Subcutaneous adipose tissue (tissue), 4 donors: Measurements from ENCODE around the gene KIF26B. TPM values are rescaled to one million over a fixed set of nuclear protein-coding genes. Genes with fewer than 3 reads are reported as not detected.

Experiments used
- total RNA-seq, 4 donors: library from RNA; depleted of rRNA; stranded (reverse); fragments of >200 nt; gene quantifications; one replicate each; pipeline ENCODE4 v1.1.0, GENCODE V29; 2016
- TF ChIP-seq, protein P1 (sequence below): fragments of 450-650 bp; IDR thresholded peaks from one replicate; pipeline ENCODE4 v1.5.1; 2016; ENCODE audit warnings: low read depth, mild to moderate bottlenecking, control low read depth, antibody characterized with exemption, moderate library complexity

Gene KIF26B
- total RNA-seq, 4 donors from 2014 or later, result under 0.01 to 0.16 (median under 0.01) TPM

DNA sequence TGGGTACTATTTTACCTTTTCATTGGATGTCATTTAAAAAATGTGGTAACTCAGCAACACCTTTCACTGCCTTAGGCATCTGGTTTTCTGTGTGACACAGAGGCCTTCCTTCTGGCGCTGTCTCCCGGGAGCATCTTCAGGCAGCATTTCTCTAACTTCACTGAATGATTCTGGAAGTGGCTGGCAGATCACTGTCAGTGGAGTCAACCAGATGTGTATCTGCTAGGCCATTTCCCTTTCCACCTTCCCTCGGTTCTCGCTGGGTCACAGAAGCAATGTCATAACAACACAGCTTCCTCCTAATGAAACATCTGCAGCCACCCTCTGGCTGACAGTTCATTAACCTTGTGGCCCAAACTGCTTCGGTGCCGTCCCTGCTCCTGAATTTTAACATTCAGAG is 137.8 kb downstream of the KIF26B start:
- TF ChIP-seq, protein P1, sequence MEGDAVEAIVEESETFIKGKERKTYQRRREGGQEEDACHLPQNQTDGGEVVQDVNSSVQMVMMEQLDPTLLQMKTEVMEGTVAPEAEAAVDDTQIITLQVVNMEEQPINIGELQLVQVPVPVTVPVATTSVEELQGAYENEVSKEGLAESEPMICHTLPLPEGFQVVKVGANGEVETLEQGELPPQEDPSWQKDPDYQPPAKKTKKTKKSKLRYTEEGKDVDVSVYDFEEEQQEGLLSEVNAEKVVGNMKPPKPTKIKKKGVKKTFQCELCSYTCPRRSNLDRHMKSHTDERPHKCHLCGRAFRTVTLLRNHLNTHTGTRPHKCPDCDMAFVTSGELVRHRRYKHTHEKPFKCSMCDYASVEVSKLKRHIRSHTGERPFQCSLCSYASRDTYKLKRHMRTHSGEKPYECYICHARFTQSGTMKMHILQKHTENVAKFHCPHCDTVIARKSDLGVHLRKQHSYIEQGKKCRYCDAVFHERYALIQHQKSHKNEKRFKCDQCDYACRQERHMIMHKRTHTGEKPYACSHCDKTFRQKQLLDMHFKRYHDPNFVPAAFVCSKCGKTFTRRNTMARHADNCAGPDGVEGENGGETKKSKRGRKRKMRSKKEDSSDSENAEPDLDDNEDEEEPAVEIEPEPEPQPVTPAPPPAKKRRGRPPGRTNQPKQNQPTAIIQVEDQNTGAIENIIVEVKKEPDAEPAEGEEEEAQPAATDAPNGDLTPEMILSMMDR, result no peak

DNA sequence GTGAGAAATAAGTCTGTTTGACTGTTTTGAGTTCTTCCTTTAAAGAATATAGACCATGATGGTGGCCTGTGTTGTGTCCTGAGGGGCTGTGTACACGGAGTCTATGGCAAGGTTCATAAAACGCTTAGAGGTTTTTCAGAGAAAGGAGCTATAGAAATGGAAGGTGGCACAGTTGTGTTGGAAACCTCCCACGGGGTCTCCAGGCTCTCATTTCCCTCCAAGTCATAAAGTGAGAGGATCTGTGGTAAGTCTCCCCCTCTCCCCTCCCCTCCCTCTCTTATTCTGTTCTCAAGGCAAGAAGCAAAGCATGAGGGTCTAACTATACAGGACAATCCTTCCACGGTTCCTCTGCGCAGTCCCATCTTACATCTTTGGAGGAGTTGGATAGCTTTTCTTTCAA is 139.2 kb downstream of the KIF26B start:
- TF ChIP-seq, protein P1, result no peak

DNA sequence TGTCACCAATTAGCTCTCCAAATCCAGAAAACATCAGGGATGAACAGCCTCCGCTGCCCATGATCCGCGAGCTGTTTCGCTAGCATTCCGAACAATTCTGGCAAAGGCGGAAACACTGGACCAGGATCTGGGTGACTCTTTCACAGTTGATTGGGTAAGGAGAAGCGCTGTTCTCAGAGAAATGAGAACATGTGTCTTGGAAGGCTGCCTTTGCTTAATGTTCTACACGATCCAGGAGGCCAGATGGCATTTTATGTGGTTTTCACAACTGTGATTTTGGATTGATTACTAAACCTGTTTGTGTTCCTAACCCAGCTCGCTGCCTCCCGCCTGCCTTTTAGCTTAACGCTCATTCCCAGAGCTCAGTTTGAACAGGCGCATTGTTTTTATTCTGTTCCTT is 144.0 kb downstream of the KIF26B start:
- TF ChIP-seq, protein P1, result no peak

DNA sequence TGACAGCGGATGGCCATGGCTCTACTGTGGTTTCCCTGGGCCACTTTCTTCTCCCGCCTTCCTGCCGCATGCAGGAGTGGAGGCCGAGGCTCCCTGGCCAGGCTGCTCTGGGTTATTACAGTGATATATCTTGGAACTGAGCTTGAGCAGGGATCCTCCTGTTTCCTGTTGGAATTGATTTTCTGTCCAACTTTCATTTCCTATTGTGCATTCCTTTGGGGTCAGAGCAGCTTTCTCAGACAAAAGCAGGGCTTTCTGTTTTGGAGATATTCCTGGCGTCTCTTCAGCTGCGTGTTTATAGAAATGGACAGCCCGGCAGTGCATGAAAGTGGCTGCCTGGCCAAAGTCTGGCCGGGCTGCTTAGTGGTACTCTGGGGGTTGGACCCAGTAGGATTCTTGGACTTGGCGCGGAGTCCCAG is 146.4 kb downstream of the KIF26B start:
- TF ChIP-seq, protein P1, result no peak

DNA sequence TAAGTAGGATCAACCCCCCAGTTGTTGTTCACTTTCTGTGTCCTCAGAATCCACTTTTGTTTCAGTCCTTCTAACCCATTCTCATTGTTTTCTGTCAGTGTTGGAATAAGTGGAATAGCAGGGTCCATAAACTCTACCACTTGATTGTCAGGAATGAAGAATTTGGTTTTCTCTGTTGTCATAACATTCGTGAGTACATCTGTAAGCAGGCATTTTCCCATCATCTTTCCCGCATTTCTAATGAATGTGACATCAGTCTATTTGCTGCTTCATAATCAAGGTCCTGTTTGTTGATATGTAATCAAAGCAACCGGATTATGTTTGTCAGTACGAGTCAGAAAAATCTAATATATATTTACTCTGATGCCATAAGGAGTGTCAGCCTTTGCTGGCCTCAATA is 147.1 kb downstream of the KIF26B start:
- TF ChIP-seq, protein P1, result no peak

DNA sequence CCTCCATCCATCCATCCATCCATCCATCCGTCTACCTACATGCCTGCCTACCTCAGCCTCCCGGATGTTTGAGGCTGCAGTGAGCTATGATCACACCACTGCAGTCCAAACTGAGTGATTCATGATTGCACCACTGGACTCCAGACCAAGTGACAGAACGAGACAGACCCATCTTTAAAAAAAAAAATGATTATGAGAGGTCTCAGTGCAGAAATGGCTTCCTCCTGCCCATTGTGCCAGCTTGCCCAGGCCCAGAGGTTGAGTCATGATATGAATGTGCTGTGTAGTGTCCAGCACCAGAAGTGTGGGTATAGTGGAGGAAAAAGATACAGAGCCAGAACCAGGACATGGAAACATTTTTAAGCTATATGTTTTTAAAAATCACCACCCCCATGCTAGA is 149.9 kb downstream of the KIF26B start:
- TF ChIP-seq, protein P1, result no peak

DNA sequence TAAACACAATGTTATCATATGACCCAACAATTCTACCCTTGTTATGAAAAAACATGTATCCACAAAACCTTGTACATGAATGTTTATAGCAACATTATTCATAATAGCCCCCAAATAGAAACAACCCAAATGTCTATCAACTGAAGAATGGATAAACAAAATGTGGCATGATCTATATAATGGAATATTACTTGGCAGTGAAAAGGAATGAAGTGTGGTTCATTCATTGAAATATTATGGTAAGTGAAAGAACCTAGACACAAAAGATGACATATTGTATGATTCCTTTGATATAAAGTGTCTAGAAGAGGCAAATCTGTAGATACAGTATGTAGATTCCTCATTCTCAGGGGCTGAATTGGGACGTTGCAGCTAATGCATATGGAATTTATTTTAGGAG is 151.2 kb downstream of the KIF26B start:
- TF ChIP-seq, protein P1, result no peak
